Body of pancreas (tissue), 4 donors: ENCODE results near the gene DNMT3A.

ENCODE experiments used
- CTCF ChIP-seq, 7 experiments: fragments of 450-650 bp in 4 of 7; fragments of 200-600 bp in 3 of 7; sonication (generic) in 3 of 7; IDR thresholded peaks; one replicate each; pipeline ENCODE4 v1.5.1; 2016 to 2019; ENCODE audit warnings: antibody characterized with exemption in 7 of 7
- POLR2A ChIP-seq, 3 donors: fragments of 450-650 bp; IDR thresholded peaks; one replicate each; pipeline ENCODE4 v1.6.1; 2016; ENCODE audit warnings: antibody characterized with exemption in 3 of 3, mild to moderate bottlenecking in 2 of 3

- TF ChIP-seq CTCF (IDR thresholded peaks at IDR 0.05) (no peak), POLR2A (IDR thresholded peaks at IDR 0.05) (no peak)
Observed at GRCh38 chr2:25372405-25373268, 30.9 kb upstream of the DNMT3A start.
